ENCODE measurements around the gene CEP89.

CEP89 gene

DNA sequence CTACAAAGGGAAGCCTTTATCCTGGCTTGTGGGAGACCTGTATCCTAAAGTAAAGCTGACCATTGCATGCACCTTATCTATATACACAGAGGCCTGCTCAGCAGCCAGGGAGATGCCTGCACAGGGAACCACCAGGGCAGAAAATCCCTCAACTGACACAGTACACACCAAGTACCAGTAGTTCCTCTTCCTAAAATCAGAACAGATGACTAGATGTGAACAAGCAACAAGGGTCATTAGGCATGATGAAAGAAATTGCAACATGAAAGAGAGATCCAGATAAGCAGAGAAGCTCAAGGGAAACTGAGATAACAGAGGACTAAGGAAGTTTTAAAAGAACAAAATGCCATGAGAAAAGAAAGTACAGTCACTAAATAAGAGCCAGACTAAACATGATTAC, 62.5 kb downstream of the CEP89 start:
- DNase-seq (ENCODE audit: low read depth) = no peak
- TF ChIP-seq, protein P1, sequence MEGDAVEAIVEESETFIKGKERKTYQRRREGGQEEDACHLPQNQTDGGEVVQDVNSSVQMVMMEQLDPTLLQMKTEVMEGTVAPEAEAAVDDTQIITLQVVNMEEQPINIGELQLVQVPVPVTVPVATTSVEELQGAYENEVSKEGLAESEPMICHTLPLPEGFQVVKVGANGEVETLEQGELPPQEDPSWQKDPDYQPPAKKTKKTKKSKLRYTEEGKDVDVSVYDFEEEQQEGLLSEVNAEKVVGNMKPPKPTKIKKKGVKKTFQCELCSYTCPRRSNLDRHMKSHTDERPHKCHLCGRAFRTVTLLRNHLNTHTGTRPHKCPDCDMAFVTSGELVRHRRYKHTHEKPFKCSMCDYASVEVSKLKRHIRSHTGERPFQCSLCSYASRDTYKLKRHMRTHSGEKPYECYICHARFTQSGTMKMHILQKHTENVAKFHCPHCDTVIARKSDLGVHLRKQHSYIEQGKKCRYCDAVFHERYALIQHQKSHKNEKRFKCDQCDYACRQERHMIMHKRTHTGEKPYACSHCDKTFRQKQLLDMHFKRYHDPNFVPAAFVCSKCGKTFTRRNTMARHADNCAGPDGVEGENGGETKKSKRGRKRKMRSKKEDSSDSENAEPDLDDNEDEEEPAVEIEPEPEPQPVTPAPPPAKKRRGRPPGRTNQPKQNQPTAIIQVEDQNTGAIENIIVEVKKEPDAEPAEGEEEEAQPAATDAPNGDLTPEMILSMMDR (IDR thresholded peaks at IDR 0.05; ENCODE audit: control insufficient read depth, insufficient read depth, low read depth, low read length, missing control alignments) = no peak

DNA sequence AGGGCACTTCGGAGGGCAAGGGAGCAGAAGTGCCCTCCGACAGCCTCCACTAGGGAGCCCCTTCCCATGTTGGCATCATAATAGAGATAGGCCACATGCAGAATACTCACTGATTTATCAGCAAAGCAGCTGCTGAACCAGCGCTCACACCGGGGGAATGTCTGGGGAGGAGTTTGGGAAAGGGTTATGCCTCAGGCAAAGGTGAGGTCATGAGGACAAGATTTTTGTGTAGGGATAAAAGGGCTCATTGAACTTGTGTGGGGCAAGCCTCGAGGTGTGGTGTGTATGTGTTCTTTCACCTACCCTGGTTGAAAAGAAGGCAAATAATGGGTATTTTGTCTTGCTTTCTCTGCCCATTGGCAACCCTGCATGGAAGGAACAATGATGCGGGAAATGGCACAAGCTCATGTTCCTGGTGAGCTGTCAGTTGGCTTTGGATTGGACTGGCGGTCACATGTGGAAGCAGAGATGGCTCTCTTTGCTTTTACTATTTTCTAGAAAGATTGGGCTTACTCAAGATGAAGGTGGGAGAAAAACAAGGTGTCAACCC, 63.0 kb downstream of the CEP89 start:
- no peak overlapping the region for H3K4me3 ChIP-seq (ENCODE audit: control insufficient read depth, low read depth, low read length)
- DNase-seq (ENCODE audit: low read depth) = no peak
- TF ChIP-seq, protein P1 (IDR thresholded peaks at IDR 0.05; ENCODE audit: control insufficient read depth, insufficient read depth, low read depth, low read length, missing control alignments) = no peak

More for the DNA sequence above, 62.5 kb downstream of the CEP89 start:
- H3K4me3 ChIP-seq (ENCODE audit: control insufficient read depth, low read depth, low read length) = no peak overlapping the region

DNA sequence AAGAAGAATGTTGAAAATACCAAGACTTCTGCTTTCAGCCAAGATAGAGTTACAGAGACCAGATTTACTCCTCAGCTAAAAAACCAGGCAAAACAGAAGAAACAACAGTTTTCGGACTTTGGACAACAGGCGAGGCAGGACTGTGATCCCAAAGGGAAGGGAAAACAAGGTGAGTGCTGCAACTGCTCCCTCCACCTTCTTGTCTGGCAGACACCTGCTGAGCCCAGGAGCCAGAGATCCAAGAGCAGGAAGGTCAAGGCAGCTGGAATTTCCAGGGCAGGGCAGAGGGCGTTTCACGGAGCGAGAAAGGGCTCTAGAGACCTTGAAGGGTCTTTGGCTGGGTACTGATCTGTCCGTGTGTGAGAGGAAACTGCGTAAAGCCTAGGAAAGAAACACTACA, 69.3 kb downstream of the CEP89 start:
- H3K4me3 ChIP-seq (ENCODE audit: control insufficient read depth, low read depth, low read length) = no peak overlapping the region
- TF ChIP-seq, protein P1 (IDR thresholded peaks at IDR 0.05; ENCODE audit: control insufficient read depth, insufficient read depth, low read depth, low read length, missing control alignments) = no peak
- DNase-seq (ENCODE audit: low read depth) = no peak

DNA sequence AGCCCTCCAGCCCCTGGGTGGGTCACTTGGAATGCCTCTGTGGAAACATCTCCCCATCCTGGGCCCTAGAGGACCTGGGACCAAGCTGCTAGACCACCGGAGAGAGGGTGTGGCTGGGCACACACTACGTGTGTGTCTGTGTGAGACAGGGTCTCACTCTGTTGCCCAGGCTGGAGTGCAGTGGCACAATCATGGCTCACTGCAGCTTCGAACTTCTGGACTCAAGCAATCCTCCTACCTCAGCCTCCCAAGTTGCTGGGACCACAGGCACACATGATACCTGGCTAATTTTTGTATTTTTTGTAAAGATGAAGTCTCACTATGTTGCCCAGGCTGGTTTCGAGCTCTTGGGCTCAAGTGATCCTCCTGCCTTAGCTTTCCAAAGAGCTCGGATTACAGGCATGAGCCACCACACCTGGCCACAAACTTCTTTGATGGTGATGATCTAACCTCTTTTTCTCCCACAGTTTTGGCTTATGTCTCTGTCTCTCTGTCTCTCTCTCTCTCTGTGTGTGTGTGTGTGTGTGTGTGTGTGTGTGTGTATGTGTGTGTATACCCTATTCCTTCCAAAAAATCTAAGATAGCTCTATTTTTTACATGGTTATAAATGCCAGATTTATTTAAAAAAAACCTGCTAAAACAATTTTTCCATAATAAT, 70.1 kb downstream of the CEP89 start:
- no peak overlapping the region for H3K4me3 ChIP-seq (ENCODE audit: control insufficient read depth, low read depth, low read length)
- DNase-seq (ENCODE audit: low read depth) = no peak
- TF ChIP-seq, protein P1 (IDR thresholded peaks at IDR 0.05; ENCODE audit: control insufficient read depth, insufficient read depth, low read depth, low read length, missing control alignments) = no peak

DNA sequence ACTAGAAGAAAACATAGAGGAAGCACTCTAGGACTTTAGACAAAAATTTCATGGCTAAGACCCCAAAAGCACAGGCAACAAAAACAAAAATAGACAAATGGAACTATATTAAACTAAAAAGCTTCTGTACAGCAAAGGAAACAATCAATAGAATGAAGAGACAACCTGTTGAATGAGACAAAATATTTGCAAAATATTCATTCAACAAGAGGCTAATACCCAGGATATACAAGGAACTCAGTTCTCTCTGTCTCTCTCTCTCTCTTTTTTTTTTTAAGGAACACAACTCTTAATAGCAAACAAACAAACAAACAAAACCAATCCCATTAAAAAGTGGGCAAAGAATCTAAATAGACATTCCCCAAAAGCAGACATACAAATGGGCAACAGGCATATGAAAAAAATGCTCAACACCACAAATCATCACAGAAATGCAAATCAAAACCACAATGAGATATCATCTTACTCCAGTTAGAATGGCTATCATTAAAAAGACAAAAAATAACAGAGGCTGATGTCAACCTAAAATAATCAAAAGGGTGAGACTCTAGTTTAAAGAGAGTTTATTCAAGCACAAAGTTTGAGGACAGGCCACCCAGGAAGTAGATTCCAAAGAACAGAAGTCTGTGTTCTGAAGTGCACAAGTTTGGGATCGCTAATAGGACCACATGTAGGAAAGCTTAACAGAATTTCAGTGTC, 75.1 kb downstream of the CEP89 start:
- TF ChIP-seq, protein P1 (IDR thresholded peaks at IDR 0.05; ENCODE audit: control insufficient read depth, insufficient read depth, low read depth, low read length, missing control alignments) = no peak
- DNase-seq (ENCODE audit: low read depth) = peak; percentile 3
- no peak overlapping the region for H3K4me3 ChIP-seq (ENCODE audit: control insufficient read depth, low read depth, low read length)

DNA sequence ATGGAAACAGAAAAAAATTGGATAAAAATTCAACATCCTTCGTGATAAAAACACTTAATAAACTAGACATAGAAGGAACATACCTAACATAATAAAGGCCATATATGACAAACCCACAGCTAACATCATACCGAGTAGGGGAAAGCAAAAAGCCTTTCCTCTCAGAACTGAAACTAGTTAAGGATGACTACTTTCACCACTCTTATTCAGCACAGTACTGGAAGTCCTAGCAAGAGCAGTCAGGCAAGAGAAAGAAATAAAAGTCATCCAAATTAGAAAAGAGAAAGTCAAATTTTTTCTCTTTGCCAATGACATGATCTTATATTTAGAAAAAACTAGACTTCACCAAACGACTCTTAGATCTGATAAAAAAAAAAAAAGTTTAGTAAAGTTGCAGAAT, 76.4 kb downstream of the CEP89 start:
- no peak overlapping the region for H3K4me3 ChIP-seq (ENCODE audit: control insufficient read depth, low read depth, low read length)
- TF ChIP-seq, protein P1 (IDR thresholded peaks at IDR 0.05; ENCODE audit: control insufficient read depth, insufficient read depth, low read depth, low read length, missing control alignments) = no peak
- DNase-seq (ENCODE audit: low read depth) = no peak

Measured in AG09309 (cell line).